HEK293T (cell line): Measurements from ENCODE around the gene NR2C1.

ENCODE experiments used
- BHLHE40 ChIP-seq: fragments of 450-650 bp; IDR thresholded peaks from 2 replicates; pipeline ENCODE4 v1.6.1; 2016; ENCODE audit warnings: mild to moderate bottlenecking, moderate library complexity, borderline replicate concordance
- ELF4 ChIP-seq: fragments of 450-650 bp; IDR thresholded peaks from 2 replicates; pipeline ENCODE4 v1.6.1; 2017; ENCODE audit warnings: antibody characterized with exemption
- FOXA1 ChIP-seq: fragments of 450-650 bp; IDR thresholded peaks from 2 replicates; pipeline ENCODE4 v1.6.1; 2016; ENCODE audit warnings: mild to moderate bottlenecking
- FOXM1 ChIP-seq: fragments of 450-650 bp; IDR thresholded peaks from 2 replicates; pipeline ENCODE4 v1.6.1; 2017; ENCODE audit warnings: mild to moderate bottlenecking, borderline replicate concordance
- HDGF ChIP-seq: fragments of 450-650 bp; IDR thresholded peaks from 2 replicates; pipeline ENCODE4 v1.6.1; 2017; ENCODE audit warnings: antibody characterized with exemption, borderline replicate concordance
- L3MBTL2 ChIP-seq: fragments of 450-650 bp; conservative IDR thresholded peaks from 2 replicates; pipeline ENCODE4 v1.6.1; 2016; ENCODE audit warnings: mild to moderate bottlenecking
- LEF1 ChIP-seq: fragments of 450-650 bp; IDR thresholded peaks from 2 replicates; pipeline ENCODE4 v1.6.1; 2017; ENCODE audit warnings: mild to moderate bottlenecking, borderline replicate concordance
- NFRKB ChIP-seq: fragments of 450-650 bp; IDR thresholded peaks from 2 replicates; pipeline ENCODE4 v1.6.1; 2016; ENCODE audit warnings: mild to moderate bottlenecking, moderate library complexity
- SP1 ChIP-seq: fragments of 450-650 bp; IDR thresholded peaks from 2 replicates; pipeline ENCODE4 v1.6.1; 2017
- SUZ12 ChIP-seq: fragments of 450-650 bp; IDR thresholded peaks from 2 replicates; pipeline ENCODE4 v1.6.1; 2016; ENCODE audit warnings: mild to moderate bottlenecking
- TARDBP ChIP-seq: fragments of 450-650 bp; IDR thresholded peaks from 2 replicates; pipeline ENCODE4 v1.6.1; 2016
- ZNF384 ChIP-seq: fragments of 450-650 bp; IDR thresholded peaks from 2 replicates; pipeline ENCODE4 v1.6.1; 2016
- TF ChIP-seq, protein P1 (sequence below): fragments of 450-650 bp; IDR thresholded peaks from 2 replicates; pipeline ENCODE4 v1.6.1; 2016

DNA sequence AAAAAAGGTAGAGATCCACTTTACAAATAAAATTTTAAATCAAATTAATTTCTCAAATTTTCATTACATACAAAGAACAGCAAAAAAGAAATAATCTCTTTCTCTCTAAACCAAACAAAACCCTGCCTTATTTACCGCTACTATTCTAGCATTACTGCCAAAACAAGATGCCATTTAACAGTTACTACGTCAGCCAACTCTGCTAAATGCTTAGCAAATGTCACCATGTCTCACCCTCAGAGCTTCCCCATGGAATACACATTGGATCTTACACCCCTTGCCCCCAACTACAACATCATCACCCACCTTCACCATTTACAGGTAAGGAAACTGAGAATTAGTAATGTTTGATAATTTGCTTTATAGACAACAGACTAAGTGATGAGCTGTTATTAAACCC lies 23.0 kb upstream of the NR2C1 start:
- no peak for TF ChIP-seq BHLHE40
- no peak for TF ChIP-seq ELF4
- TF ChIP-seq SP1: no peak
- no peak for TF ChIP-seq TARDBP
- no peak for TF ChIP-seq FOXA1
- no peak for TF ChIP-seq L3MBTL2
- no peak for TF ChIP-seq NFRKB
- TF ChIP-seq, protein P1, sequence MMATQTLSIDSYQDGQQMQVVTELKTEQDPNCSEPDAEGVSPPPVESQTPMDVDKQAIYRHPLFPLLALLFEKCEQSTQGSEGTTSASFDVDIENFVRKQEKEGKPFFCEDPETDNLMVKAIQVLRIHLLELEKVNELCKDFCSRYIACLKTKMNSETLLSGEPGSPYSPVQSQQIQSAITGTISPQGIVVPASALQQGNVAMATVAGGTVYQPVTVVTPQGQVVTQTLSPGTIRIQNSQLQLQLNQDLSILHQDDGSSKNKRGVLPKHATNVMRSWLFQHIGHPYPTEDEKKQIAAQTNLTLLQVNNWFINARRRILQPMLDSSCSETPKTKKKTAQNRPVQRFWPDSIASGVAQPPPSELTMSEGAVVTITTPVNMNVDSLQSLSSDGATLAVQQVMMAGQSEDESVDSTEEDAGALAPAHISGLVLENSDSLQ: no peak
- no peak for TF ChIP-seq HDGF
- no peak for TF ChIP-seq SUZ12
- TF ChIP-seq FOXM1: no peak
- TF ChIP-seq LEF1: no peak
- TF ChIP-seq ZNF384: no peak
